Lower lobe of right lung (tissue), 2 donors: ENCODE measurements around the gene MICAL2. TPM values are rescaled to one million over a fixed set of nuclear protein-coding genes. Genes with fewer than 3 reads are reported as not detected.

ENCODE experiments used
- ATAC-seq, 2 donors: fragments of 200-7000 bp; cut with Tn5 transposase; one replicate each; pipeline ENCODE4 v1.9.1; 2020 to 2022; ENCODE audit warnings: mild to moderate bottlenecking in 2 of 2, moderate library complexity in 2 of 2
- DNase-seq: peaks from one replicate; pipeline ENCODE4 v3.0.0-alpha.2; 2020
- H3K27ac ChIP-seq: fragments of 200-600 bp; one replicate; pipeline ENCODE4 v1.8.0; 2022
- H3K27me3 ChIP-seq: fragments of 200-600 bp; one replicate; pipeline ENCODE4 v1.8.0; 2022; ENCODE audit warnings: low read depth
- H3K36me3 ChIP-seq: fragments of 200-600 bp; one replicate; pipeline ENCODE4 v1.8.0; 2022; ENCODE audit warnings: mild to moderate bottlenecking
- H3K4me1 ChIP-seq: fragments of 200-600 bp; one replicate; pipeline ENCODE4 v1.8.0; 2022
- H3K4me3 ChIP-seq: fragments of 200-600 bp; one replicate; pipeline ENCODE4 v1.8.0; 2022; ENCODE audit warnings: mild to moderate bottlenecking
- H3K9me3 ChIP-seq: fragments of 200-600 bp; one replicate; pipeline ENCODE4 v1.8.0; 2022
- CTCF ChIP-seq: fragments of 200-600 bp; IDR thresholded peaks from one replicate; pipeline ENCODE4 v1.8.0; 2022; ENCODE audit warnings: antibody characterized with exemption, mild to moderate bottlenecking
- intact Hi-C: fragments of 100-400 bp; cut with DNase I; formaldehyde crosslinking; loops from one replicate; pipeline ENCODE4 v1.11.0; 2022
- total RNA-seq: library from RNA; stranded (reverse); fragmentation: NEBNext Ultra II Directional; extraction: Animal tissue kit (Norgen Biotek cat#: 25700); gene quantifications from one replicate; pipeline ENCODE4 v1.2.1, GENCODE V29; 2021
- donor health status: DM: no; HTN: yes; CAD: no; lungs with severe emphysema.

The MICAL2 gene
- total RNA-seq, 1 donor from 2014 or later: 127 TPM

DNA sequence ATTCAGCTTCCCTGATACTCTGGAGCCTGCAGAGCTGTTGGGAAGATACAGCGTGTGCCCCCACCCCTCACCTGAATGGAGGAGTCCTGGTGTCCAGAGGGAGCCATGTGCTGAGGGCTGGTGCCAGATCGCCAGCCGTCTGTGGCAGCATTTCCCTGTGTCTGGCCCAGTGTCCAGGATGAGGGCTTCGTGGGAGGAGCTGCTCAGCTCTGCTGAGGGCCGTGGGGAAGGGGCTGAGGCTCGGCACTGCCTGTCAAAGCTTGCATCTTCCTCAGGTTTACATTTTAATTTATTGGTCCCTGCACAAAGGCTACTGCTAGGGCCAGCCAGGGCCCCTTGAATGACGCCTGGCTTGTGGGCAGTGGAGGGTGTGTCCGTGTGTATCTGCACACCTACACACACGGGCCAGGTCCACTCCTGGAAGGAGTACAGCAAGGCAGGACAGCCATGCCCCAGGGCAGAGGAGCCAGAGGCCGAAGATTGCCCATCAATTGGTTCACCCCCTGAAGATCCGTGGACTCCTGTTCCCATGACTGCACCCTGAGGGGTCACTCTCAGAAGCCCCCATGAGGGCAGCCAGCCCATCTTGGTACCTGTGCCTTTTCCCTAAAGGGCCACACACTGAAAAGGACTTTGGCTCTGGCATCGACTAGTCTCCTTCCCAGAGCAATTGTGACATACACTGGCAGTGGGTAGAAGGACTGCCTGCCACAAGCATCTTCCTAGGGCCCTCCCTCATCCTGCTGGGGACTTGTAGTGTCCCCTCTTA, 159.2 kb downstream of the MICAL2 start:
- Histone ChIP-seq H3K9me3 (no peaks in the 10 kb centered on the region), H3K27ac (peak overlapping the region; percentile 31), H3K27me3 (no peaks in the 10 kb centered on the region), H3K4me3 (no peak overlapping the region), H3K4me1 (peaks cover 13% of the 10 kb centered on the region), H3K36me3 (no peaks in the 10 kb centered on the region)
- intact Hi-C loops: no loop called here
- DNase-seq: no peak
- TF ChIP-seq CTCF: no peak
- ATAC-seq: peak; percentile 29 to 58

GRCh38 chr11:12270215-12270797, 159.9 kb downstream of the MICAL2 start:
- DNase-seq (no peak), ATAC-seq (no peak)
- Histone ChIP-seq H3K4me3 (no peak overlapping the region), H3K36me3 (no peaks in the 10 kb centered on the region), H3K4me1 (peaks cover 13% of the 10 kb centered on the region), H3K27me3 (no peaks in the 10 kb centered on the region), H3K9me3 (no peaks in the 10 kb centered on the region), H3K27ac (peak overlapping the region; percentile 31)
- TF ChIP-seq CTCF: no peak
- intact Hi-C loops: no loop called here

DNA sequence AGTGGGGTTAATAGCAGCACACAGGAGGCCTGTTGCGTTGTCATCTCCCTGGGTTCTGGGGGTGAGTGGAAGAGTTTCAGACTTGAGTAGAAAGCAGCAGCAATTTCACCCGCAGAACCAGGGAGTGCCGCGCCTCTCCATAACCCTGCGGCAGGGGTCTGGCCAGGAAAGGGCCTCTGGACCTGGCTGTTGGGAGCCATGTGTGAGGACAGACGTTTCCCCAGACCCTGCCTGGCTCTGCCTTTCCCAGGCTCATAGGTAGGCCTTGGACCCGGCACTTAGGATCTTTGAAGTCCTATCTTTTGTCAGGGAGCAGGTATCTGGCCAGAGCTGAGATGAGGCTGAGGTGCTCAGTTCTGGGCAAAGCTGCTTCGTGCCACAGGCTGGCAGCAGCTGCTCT, 160.4 kb downstream of the MICAL2 start:
- TF ChIP-seq CTCF: no peak
- intact Hi-C loops: no loop called here
- H3K27ac ChIP-seq: no peak overlapping the region
- H3K4me1 ChIP-seq: peaks cover 13% of the 10 kb centered on the region
- no peaks in the 10 kb centered on the region for H3K9me3 ChIP-seq
- H3K36me3 ChIP-seq: no peaks in the 10 kb centered on the region
- no peaks in the 10 kb centered on the region for H3K27me3 ChIP-seq
- ATAC-seq (no peak), DNase-seq (no peak)
- no peak overlapping the region for H3K4me3 ChIP-seq

GRCh38 chr11:12271241-12271640, 160.9 kb downstream of the MICAL2 start:
- DNase-seq (no peak), ATAC-seq (no peak)
- H3K36me3 ChIP-seq: no peaks in the 10 kb centered on the region
- H3K27ac ChIP-seq: no peak overlapping the region
- no peaks in the 10 kb centered on the region for H3K9me3 ChIP-seq
- H3K4me3 ChIP-seq: no peak overlapping the region
- intact Hi-C loops: no loop called here
- no peak for TF ChIP-seq CTCF
- no peaks in the 10 kb centered on the region for H3K27me3 ChIP-seq
- H3K4me1 ChIP-seq: peaks cover 13% of the 10 kb centered on the region

- H3K36me3 ChIP-seq: no peaks in the 10 kb centered on the region
- ATAC-seq (no peak), DNase-seq (no peak)
- TF ChIP-seq CTCF: no peak
- H3K4me1 ChIP-seq: peaks cover 13% of the 10 kb centered on the region
- intact Hi-C loops: no loop called here
- no peaks in the 10 kb centered on the region for H3K9me3 ChIP-seq
- H3K4me3 ChIP-seq: no peak overlapping the region
- H3K27me3 ChIP-seq: no peaks in the 10 kb centered on the region
- H3K27ac ChIP-seq: no peak overlapping the region
These were observed 161.5 kb downstream of the MICAL2 start for GRCh38 chr11:12271826-12272366.
